HG03520 (cell line): ENCODE measurements around the gene ZNRF4.
"Not testable (repeated sequence)": the region's sequence is repeated elsewhere in the genome, so short reads cannot be mapped to it uniquely, and the experiment has no call there.

Experiments
- ATAC-seq: cut with Tn5 transposase; IDR thresholded peaks from one replicate; pipeline ENCODE4 v1.9.1; 2021; ENCODE audit warnings: mild to moderate bottlenecking, moderate library complexity; ENCODE audit not compliant: unreplicated experiment

The ZNRF4 gene

GRCh38 chr19:5470264-5470671 lies 15.1 kb downstream of the ZNRF4 start:
- ATAC-seq: no peak

DNA sequence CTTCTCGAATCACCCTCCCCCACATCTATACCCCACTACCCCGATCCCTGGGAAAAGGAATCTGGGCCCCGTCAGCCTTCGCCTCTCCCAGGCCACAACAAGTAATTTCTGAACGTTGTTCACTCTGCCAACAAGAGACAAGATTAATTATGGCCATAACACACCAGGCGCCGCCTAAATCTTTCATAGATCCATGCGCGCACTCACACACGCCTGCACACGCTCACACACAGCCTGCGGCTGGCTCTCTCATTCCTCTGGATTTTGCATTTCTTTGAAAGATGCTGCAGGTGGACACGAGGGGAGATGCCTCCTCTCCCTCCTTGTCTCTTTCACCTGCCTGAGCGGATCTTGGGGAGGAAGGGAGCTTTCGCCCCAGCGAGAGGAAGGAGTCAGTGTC lies 17.1 kb downstream of the ZNRF4 start:
- no peak for ATAC-seq

- no peak for ATAC-seq
These were observed 18.4 kb downstream of the ZNRF4 start for GRCh38 chr19:5473646-5474045.

DNA sequence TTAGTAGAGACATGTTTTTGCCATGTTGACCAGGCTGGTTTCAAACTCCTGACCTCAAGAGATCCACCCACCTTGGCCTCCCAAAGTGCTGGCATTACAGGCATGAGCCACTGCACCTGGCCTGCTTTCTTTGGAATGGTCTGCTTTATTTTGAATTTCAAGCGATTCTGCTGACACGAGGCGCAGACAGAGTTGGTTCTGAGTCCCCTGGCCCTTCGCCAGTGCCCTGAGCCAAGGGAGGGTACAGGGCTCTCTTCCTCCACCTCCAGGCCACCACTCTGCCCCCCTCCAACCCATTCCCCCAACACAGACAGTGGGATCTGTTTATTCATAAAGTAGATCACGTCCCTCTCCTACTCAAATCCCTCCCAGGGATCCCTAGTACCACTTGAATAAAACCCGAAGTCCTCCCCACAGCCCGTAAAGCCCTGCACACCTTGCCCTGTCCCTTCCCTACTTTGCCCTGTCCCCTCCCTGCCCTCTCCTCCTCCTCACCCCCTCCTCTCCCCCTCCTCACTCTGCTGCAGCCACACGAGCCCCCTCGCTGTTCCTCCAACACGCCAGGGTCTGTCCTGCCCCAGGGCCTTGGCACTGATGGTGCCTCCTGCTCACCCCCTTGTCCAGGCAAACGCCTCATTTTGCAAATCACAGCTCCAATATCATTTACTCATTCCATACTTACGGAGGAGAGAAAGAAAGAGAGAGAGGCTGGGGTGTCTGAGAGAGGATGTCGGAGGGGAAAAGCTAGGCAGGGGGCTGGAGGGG lies 22.4 kb downstream of the ZNRF4 start:
- ATAC-seq: no peak

DNA sequence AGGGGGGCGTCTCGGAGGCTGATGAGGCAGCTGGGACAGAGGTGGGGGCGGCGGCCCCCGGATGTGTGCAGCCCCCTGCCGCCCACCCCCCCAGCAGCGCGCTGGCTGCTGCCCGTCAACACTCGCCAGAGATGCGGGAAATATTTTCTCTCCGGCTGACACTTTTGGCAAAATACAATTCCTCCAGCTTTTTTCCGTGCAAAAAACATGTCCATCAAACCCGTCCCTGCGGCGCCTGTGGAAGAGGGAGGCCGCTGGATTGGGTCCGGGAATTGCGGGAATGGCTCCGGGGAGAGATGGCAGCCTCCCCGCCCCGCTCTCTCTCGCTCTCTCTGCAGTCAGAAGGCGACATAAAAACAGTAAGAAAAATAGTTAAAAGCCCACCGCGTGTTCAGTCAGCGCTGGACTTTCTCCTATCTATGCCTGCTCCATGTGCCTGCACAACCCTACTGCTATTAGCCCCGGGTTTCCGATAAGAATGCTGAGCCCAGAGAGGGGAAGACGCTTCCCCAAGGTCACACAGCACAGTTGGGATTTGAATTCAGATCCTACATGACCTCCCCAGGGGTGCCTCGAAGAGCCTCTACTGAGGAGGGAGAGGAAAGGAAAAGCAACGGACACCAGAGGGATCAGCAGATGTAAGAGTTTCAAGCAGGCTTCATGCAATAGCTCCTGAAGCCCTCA lies 23.2 kb downstream of the ZNRF4 start:
- ATAC-seq: no peak

DNA sequence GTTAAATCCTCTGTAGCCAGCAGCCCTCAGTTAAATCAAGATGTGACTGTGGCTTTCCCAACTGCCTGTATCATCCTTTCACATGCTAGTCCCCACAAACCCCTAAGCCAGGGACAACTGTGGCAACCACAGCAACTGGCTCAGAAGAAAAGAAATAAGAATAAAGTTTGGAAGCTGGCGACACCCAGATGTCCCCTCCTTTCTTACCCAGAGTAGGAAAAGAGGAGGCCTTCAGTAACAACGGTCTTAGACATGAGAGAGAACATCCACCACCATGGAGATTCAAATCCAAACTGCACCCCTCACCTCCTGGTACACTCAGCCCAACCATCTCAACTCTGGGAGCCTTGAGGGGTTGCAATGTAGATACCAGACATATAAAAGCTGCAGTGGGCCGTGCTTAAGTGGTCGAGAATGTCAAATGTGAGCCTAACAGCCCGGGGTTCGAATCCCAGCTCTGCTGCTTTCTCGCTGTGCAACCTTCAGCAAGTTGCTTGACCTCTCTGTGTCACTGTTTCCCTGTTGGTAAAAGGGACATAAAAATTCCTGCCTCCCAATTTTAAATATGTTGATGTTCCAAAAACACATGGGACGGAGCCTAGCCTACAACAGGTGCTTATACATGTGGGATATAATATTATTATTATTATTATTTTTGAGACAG lies 23.8 kb downstream of the ZNRF4 start:
- ATAC-seq: no peak

DNA sequence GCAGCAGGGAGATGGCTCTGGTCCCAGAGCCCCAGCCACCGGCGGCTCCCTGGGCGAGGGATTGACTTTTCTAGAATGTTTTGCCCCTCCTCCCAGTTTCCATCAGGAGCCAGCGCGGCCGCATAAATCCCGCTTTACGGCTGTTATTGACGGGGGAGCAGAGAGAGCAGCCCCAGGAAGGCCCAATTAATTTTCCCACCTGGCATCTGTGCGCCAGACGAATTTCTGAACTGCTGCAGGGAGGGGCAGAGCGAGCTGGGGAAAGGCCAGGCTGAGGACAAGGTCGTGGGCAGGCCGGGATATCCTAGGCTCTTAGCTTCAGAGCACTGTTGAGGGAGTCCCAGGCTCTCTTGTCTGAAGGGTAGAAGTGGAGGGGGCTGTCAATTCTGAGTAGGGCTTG lies 24.7 kb downstream of the ZNRF4 start:
- no peak for ATAC-seq

- no peak for ATAC-seq
These were observed 25.2 kb downstream of the ZNRF4 start for GRCh38 chr19:5480427-5480836.

- no peak for ATAC-seq
These were observed 26.7 kb downstream of the ZNRF4 start for GRCh38 chr19:5481957-5482356.

DNA sequence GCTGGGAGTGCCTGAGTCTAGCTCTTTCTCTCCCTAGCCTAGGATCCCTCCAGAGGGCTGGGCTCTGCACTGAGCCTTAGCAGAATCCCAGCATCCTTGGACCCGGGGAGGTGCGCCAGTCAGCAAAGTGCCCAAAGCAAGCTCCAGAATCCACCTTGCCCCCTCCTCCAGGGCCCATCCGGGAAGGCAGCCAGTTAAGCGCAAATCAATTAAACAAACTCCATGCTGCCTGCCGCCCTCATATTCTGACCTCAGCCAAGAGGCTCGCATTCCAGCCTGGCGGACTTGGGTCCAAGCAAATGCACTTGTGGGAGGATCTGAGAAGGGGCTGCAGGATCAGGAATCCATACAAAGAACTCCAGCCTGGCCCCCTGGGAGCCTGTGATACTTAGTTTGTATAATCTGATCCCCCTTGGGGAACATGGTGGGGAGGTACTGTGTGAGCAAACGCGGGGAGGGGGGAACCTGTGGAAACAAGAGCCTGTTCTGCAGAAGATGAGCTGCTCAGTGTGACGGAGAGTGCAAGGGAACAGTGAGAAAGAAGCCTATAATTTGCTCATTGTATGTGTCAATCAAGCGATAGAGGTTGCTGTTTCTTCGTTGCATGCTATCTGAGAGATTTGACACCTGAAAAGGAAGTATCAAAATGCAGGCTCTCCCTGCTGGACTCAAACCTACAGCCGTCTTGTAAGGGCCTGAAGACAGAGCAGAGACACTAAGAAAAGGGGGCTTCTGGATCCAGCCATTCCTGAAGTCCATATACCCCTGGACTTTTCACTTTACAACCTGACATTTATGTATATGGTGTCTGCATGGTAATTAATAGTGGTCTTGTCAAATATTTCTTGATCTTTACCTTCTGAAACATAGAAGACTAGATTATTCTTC lies 29.4 kb downstream of the ZNRF4 start:
- ATAC-seq: no peak

DNA sequence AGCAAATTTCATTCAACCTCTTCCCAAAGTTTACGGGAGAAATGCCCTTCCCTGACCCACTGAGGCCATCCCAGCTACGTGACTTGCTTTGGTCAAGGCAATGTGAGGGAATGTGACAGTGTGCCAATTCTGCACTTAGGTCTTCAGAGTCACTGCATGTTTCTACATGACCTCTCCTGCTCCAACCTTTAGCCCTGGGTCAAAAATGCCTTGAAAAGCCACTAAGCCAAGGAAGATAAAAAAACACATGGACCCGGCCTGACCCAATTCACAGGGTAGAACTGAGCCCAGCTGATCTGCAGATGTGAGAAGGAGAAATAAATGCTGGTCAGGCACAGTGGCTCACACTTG lies 30.0 kb downstream of the ZNRF4 start:
- no peak for ATAC-seq

GRCh38 chr19:5485658-5486057 lies 30.4 kb downstream of the ZNRF4 start:
- not testable (repeated sequence) for ATAC-seq

- ATAC-seq: no peak
These were observed 32.0 kb downstream of the ZNRF4 start for GRCh38 chr19:5487222-5487621.

DNA sequence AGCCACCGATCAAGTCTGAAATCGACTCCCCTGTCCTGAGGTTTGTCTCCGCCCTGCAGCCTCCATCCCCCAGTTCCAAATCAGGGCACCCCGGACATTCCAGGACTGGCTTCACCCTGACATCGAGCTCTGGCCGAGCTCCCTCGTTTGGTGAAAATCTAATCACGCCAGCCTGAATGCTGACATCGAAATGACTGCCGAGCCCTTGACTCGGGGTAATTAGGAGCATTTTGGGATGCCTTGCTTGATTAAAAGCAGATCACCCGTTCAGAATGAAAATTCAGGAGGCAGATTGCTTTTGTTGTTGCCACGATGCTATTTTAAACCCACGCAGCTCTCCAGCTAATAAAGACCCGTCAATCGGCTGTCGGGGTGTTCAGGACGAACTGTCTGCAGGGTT lies 34.3 kb downstream of the ZNRF4 start:
- ATAC-seq: no peak

DNA sequence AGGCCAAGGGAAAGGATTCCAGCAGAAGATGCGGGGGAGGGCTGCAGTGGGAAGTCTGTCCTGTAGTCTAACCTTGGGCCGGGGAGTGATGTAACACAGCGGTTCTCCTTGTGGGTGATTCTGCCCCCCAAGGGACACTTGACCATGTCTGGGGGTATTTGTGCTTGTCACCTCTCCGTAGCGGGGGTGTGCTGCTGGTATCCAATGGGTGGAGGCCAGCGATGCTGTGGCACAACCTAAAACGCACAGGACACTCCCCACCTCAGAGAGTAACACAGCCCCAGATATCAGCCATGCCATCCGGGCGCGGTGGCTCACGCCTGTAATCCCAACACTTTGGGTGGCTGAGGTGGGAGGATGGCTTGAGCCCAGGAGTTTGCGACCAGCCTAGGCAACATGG lies 36.3 kb downstream of the ZNRF4 start:
- ATAC-seq: no peak

GRCh38 chr19:5492281-5492634 lies 37.0 kb downstream of the ZNRF4 start:
- ATAC-seq: no peak

DNA sequence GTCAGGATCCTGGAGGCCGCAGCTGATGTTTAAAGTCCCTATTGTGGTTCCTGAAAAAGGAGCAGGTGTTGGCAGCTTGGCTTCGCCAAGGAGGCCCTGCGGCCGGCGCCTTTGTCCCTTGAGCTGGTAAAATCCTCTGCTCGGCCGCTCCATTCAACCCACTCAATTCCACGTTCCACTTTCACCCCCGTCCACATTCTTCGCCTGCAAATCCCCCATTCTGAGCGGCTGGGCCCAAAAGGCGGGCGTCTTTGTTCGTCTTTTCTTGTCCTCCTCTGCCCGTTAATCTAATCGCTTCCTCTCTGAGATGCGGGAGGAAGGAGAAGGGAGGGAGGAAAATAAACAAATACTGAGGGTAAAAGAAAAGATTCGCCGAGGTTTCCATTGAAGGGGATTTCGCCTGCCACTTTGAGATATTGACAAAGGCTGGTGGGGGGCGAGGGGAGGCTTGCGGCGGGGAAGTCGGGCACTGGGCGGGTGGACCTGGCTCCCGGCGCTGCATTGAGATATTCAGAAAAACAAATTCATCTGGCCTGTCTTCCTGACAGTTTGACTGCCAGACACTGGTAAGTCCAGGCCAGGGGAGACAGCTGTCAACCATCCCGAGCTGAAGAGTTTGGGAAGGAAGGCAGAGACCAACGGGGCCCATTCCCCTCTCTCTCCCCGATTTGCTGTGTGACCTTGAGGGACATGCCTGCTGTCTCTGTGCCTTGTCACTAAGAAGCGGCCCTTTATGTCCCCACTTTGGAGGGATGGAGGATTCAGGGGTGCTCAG lies 37.6 kb downstream of the ZNRF4 start:
- ATAC-seq: no peak

GRCh38 chr19:5494773-5495172 lies 39.6 kb downstream of the ZNRF4 start:
- ATAC-seq: no peak

DNA sequence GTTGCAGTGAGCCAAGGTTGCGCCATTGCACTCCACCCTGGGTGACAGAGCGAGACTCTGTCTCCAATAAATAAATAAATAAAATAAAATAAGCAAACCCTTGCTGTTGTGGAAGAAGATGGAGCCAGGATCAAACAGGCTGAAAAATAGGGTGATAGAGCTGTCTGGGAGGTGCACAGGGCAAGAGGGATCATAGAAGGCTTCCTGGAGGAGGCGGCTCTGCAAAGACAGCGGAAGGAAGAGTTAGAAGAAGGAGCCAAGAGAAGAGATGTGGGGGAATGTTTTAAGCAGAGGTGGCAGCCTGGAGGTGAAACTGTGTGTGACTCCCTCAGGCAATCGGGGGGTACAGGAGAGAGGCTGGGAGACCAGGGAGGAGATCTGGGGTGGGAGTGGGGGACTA lies 40.6 kb downstream of the ZNRF4 start:
- ATAC-seq: no peak

DNA sequence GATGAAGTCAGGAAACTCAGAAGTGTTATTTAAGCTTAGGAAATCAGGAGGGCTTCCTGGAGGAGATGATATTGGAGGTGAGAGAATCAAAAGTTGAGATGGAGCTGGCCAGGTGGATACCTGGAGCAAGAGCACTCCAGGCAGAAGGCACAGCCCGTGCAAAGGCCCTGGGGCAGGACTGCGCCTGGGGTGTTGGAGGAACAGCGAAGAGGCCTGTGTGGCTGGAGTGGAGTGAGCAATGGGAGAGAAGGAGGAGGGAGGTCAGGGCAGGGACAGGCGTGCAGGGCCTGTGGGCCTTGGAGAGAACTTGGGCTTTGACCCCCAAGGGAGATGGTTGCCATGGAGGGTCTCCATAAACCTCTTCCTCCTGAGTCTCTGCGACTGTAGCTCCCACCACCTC lies 42.1 kb downstream of the ZNRF4 start:
- ATAC-seq: no peak
